WTC11 (cell line): ENCODE results near the gene MAP1B. TPM values are rescaled to one million over a fixed set of nuclear protein-coding genes. Genes with fewer than 3 reads are reported as not detected.

ENCODE experiments used
- ATAC-seq: fragments of 200-7000 bp; cut with Tn5 transposase; 2 replicates; pipeline ENCODE4 v1.10.0; 2021; ENCODE audit warnings: mild to moderate bottlenecking, moderate library complexity
- CTCF ChIA-PET: fragments of 300-600 bp; sonication (Branson Sonifier 250); formaldehyde crosslinking; loops from one replicate; lab custom pipeline; 2021; ENCODE audit warnings: antibody characterized with exemption; lab: Charles Lee
- POLR2A ChIA-PET: fragments of 350-600 bp; sonication (Branson Sonifier 250); formaldehyde crosslinking; loops from one replicate; lab custom pipeline; 2021; ENCODE audit warnings: antibody characterized with exemption; lab: Charles Lee
- DNase-seq: peaks from one replicate; pipeline ENCODE4 v3.0.0; 2021; ENCODE audit warnings: low spot score
- H3K27ac Mint-ChIP-seq: 2 replicates; pipeline ENCODE4 v1.8.0; 2021; ENCODE audit warnings: mixed read lengths
- H3K27me3 Mint-ChIP-seq: 2 replicates; pipeline ENCODE4 v1.8.0; 2021; ENCODE audit warnings: low read depth, mild to moderate bottlenecking, moderate library complexity, mixed read lengths
- H3K36me3 Mint-ChIP-seq: 2 replicates; pipeline ENCODE4 v1.8.0; 2021; ENCODE audit warnings: mixed read lengths
- H3K4me1 Mint-ChIP-seq: 2 replicates; pipeline ENCODE4 v1.8.0; 2022; ENCODE audit warnings: mixed read lengths
- H3K4me3 Mint-ChIP-seq: 2 replicates; pipeline ENCODE4 v1.8.0; 2021; ENCODE audit warnings: mild to moderate bottlenecking, moderate library complexity, mixed read lengths
- H3K9me3 Mint-ChIP-seq: 2 replicates; pipeline ENCODE4 v1.8.0; 2021; ENCODE audit warnings: mixed read lengths
- ATF1 ChIP-seq: sonication (generic); formaldehyde crosslinking; IDR thresholded peaks from 2 replicates; pipeline ENCODE4 v1.8.1; 2023; ENCODE audit warnings: mild to moderate bottlenecking, moderate library complexity, missing genetic modification reagents
- ATF2 ChIP-seq: sonication (generic); formaldehyde crosslinking; IDR thresholded peaks from 2 replicates; pipeline ENCODE4 v1.8.1; 2022; ENCODE audit warnings: low read depth, missing genetic modification reagents, borderline replicate concordance
- CDX4 ChIP-seq: fragments of 250-450 bp; sonication (Bioruptor Pico); IDR thresholded peaks from 2 replicates; pipeline ENCODE4 v1.9.0; 2021; ENCODE audit warnings: moderate library complexity, mild to moderate bottlenecking, inconsistent platforms, borderline replicate concordance
- ELF4 ChIP-seq: sonication (generic); formaldehyde crosslinking; IDR thresholded peaks from 2 replicates; pipeline ENCODE4 v1.8.1; 2022; ENCODE audit warnings: low read depth, mild to moderate bottlenecking, moderate library complexity, missing genetic modification reagents
- EMX1 ChIP-seq: fragments of 250-450 bp; sonication (Bioruptor Pico); IDR thresholded peaks from 2 replicates; pipeline ENCODE4 v1.8.0; 2021; ENCODE audit warnings: mild to moderate bottlenecking
- FOXJ3 ChIP-seq: sonication (generic); formaldehyde crosslinking; IDR thresholded peaks from 2 replicates; pipeline ENCODE4 v1.9.0; 2021; ENCODE audit warnings: missing genetic modification reagents, mild to moderate bottlenecking, borderline replicate concordance
- FOXP4 ChIP-seq: sonication (generic); formaldehyde crosslinking; IDR thresholded peaks from 2 replicates; pipeline ENCODE4 v1.8.0; 2022; ENCODE audit warnings: mild to moderate bottlenecking, missing genetic modification reagents
- GABPB1 ChIP-seq: sonication (generic); formaldehyde crosslinking; IDR thresholded peaks from 2 replicates; pipeline ENCODE4 v1.8.1; 2023; ENCODE audit warnings: mild to moderate bottlenecking, missing genetic modification reagents
- GTF2I ChIP-seq: fragments of 250-450 bp; sonication (Bioruptor Pico); conservative IDR thresholded peaks from 2 replicates; pipeline ENCODE4 v1.4.0; 2021; ENCODE audit warnings: mild to moderate bottlenecking
- HMGA2 ChIP-seq: fragments of 250-450 bp; sonication (Bioruptor Pico); IDR thresholded peaks from 2 replicates; pipeline ENCODE4 v1.4.0; 2021; ENCODE audit warnings: mild to moderate bottlenecking, moderate library complexity
- IRF2 ChIP-seq: sonication (generic); formaldehyde crosslinking; IDR thresholded peaks from 2 replicates; pipeline ENCODE4 v1.8.0; 2022; ENCODE audit warnings: low read depth, missing genetic modification reagents, borderline replicate concordance
- JAZF1 ChIP-seq: fragments of 250-450 bp; sonication (Bioruptor Pico); IDR thresholded peaks from 2 replicates; pipeline ENCODE4 v1.9.0; 2021; ENCODE audit warnings: moderate library complexity, mild to moderate bottlenecking, inconsistent platforms
- MAX ChIP-seq: sonication (generic); formaldehyde crosslinking; IDR thresholded peaks from 2 replicates; pipeline ENCODE4 v1.8.0; 2022; ENCODE audit warnings: mild to moderate bottlenecking, missing genetic modification reagents
- MXD4 ChIP-seq: fragments of 250-450 bp; sonication (Bioruptor Pico); IDR thresholded peaks from 2 replicates; pipeline ENCODE4 v1.8.0; 2021; ENCODE audit warnings: mild to moderate bottlenecking, moderate library complexity, borderline replicate concordance
- NR3C1 ChIP-seq: sonication (generic); formaldehyde crosslinking; conservative IDR thresholded peaks from 2 replicates; pipeline ENCODE4 v1.8.1; 2023; ENCODE audit warnings: low read depth, mild to moderate bottlenecking, missing genetic modification reagents
- PRDM15 ChIP-seq: sonication (generic); formaldehyde crosslinking; IDR thresholded peaks from 2 replicates; pipeline ENCODE4 v1.8.0; 2022; ENCODE audit warnings: missing genetic modification reagents
- SMAD4 ChIP-seq: sonication (generic); formaldehyde crosslinking; IDR thresholded peaks from 2 replicates; pipeline ENCODE4 v1.8.0; 2022; ENCODE audit warnings: mild to moderate bottlenecking, missing genetic modification reagents
- USF1 ChIP-seq: sonication (generic); formaldehyde crosslinking; IDR thresholded peaks from 2 replicates; pipeline ENCODE4 v1.8.0; 2022; ENCODE audit warnings: mild to moderate bottlenecking, missing genetic modification reagents
- ZBTB43 ChIP-seq: sonication (generic); formaldehyde crosslinking; IDR thresholded peaks from 2 replicates; pipeline ENCODE4 v1.8.1; 2023; ENCODE audit warnings: mild to moderate bottlenecking, missing genetic modification reagents
- ZMAT4 ChIP-seq: fragments of 250-450 bp; sonication (Bioruptor Pico); IDR thresholded peaks from 2 replicates; pipeline ENCODE4 v1.9.0; 2021; ENCODE audit warnings: mild to moderate bottlenecking
- ZNF138 ChIP-seq: sonication (generic); formaldehyde crosslinking; conservative IDR thresholded peaks from 2 replicates; pipeline ENCODE4 v1.8.1; 2022; ENCODE audit warnings: mild to moderate bottlenecking, moderate library complexity, missing genetic modification reagents
- ZNF512 ChIP-seq: sonication (generic); formaldehyde crosslinking; IDR thresholded peaks from 2 replicates; pipeline ENCODE4 v1.8.1; 2022; ENCODE audit warnings: missing genetic modification reagents, borderline replicate concordance
- total RNA-seq: library from RNA; stranded (reverse); gene quantifications from 3 replicates; pipeline ENCODE4 v1.2.3, GENCODE V29; 2021

The MAP1B gene
- total RNA-seq, 1 experiment from 2014 or later: 95.0 TPM

- POLR2A ChIA-PET: no interaction called here
Measured at GRCh38 chr5:72146056-72146455, 38.8 kb downstream of the MAP1B start.

GRCh38 chr5:72147569-72147968 lies 40.3 kb downstream of the MAP1B start:
- Mint-ChIP-seq H3K4me1 (peaks cover 53% of the 10 kb centered on the region), H3K27me3 (no peaks in the 10 kb centered on the region), H3K9me3 (no peaks in the 10 kb centered on the region), H3K36me3 (peaks cover 8% of the 10 kb centered on the region), H3K4me3 (no peak overlapping the region), H3K27ac (no peak overlapping the region)
- ChIA-PET CTCF (no interaction called here), POLR2A (no interaction called here)
- DNase-seq: no peak
- no peak for ATAC-seq
- TF ChIP-seq SMAD4: no peak
- no peak for TF ChIP-seq MXD4 (CRISPR knock-in tag)
- TF ChIP-seq FOXJ3 (CRISPR knock-in tag): no peak
- TF ChIP-seq ATF2: no peak
- TF ChIP-seq JAZF1 (CRISPR knock-in tag): no peak
- no peak for TF ChIP-seq HMGA2 (CRISPR knock-in tag)
- no peak for TF ChIP-seq FOXP4 (CRISPR knock-in tag)
- TF ChIP-seq EMX1 (CRISPR knock-in tag): no peak
- no peak for TF ChIP-seq ZMAT4
- TF ChIP-seq, all 79 proteins: peak for 0

More at GRCh38 chr5:72146056-72146455, 38.8 kb downstream of the MAP1B start:
- TF ChIP-seq IRF2 (no peak), ZNF138 (CRISPR knock-in tag) (no peak)
- no peak overlapping the region for H3K4me3 Mint-ChIP-seq
- H3K4me1 Mint-ChIP-seq: peaks cover 46% of the 10 kb centered on the region
- H3K9me3 Mint-ChIP-seq: no peaks in the 10 kb centered on the region
- CTCF ChIA-PET: no interaction called here
- peaks cover 8% of the 10 kb centered on the region for H3K36me3 Mint-ChIP-seq
- H3K27ac Mint-ChIP-seq: no peak overlapping the region
- DNase-seq: no peak
- no peak for ATAC-seq
- no peaks in the 10 kb centered on the region for H3K27me3 Mint-ChIP-seq

- CTCF ChIA-PET: no interaction called here
- no peak for ATAC-seq
- TF ChIP-seq MAX (CRISPR knock-in tag) (no peak), CDX4 (CRISPR knock-in tag) (no peak), ATF1 (CRISPR knock-in tag) (no peak), GTF2I (CRISPR knock-in tag) (no peak), ELF4 (CRISPR knock-in tag) (no peak), ZBTB43 (CRISPR knock-in tag) (no peak), USF1 (CRISPR knock-in tag) (no peak), GABPB1 (CRISPR knock-in tag) (no peak), ZNF512 (CRISPR knock-in tag) (no peak), PRDM15 (no peak), NR3C1 (CRISPR knock-in tag) (no peak)
Measured at GRCh38 chr5:72149742-72150141, 42.5 kb downstream of the MAP1B start.

More at GRCh38 chr5:72149742-72150141, 42.5 kb downstream of the MAP1B start:
- H3K4me1 Mint-ChIP-seq: peaks cover 61% of the 10 kb centered on the region
- POLR2A ChIA-PET: no interaction called here
- H3K36me3 Mint-ChIP-seq: peaks cover 8% of the 10 kb centered on the region
- no peaks in the 10 kb centered on the region for H3K9me3 Mint-ChIP-seq
- no peak overlapping the region for H3K4me3 Mint-ChIP-seq
- DNase-seq: no peak
- no peak overlapping the region; the same call in 1 of the 2 replicates for H3K27ac Mint-ChIP-seq
- H3K27me3 Mint-ChIP-seq: no peaks in the 10 kb centered on the region
